SK-N-SH treated with all-trans-retinoic acid at 6 μM for 48 hours (cell line): ENCODE measurements around the gene RAB44.

Source experiments
- ATAC-seq: fragments of 200-7000 bp; cut with Tn5 transposase; 3 replicates; pipeline ENCODE4 v1.9.1; 2020; ENCODE audit warnings: mild to moderate bottlenecking, moderate library complexity
- ARNTL ChIP-seq: fragments of 450-650 bp; formaldehyde crosslinking; IDR thresholded peaks from 2 replicates; pipeline ENCODE4 v1.5.0; 2020; ENCODE audit warnings: low read depth, mild to moderate bottlenecking, moderate library complexity, borderline replicate concordance
- BACH2 ChIP-seq: fragments of 250-450 bp; sonication (Bioruptor Pico); IDR thresholded peaks from 2 replicates; pipeline ENCODE4 v1.9.0; 2021; ENCODE audit warnings: mild to moderate bottlenecking, borderline replicate concordance
- CSDC2 ChIP-seq: fragments of 250-450 bp; sonication (Bioruptor Pico); IDR thresholded peaks from 2 replicates; pipeline ENCODE4 v1.5.0; 2020; ENCODE audit warnings: mild to moderate bottlenecking, moderate library complexity
- ESRRG ChIP-seq: fragments of 250-450 bp; sonication (Bioruptor Pico); IDR thresholded peaks from 2 replicates; pipeline ENCODE4 v1.6.1; 2021; ENCODE audit warnings: mild to moderate bottlenecking
- GLIS3 ChIP-seq: fragments of 250-450 bp; sonication (Bioruptor Pico); IDR thresholded peaks from 2 replicates; pipeline ENCODE4 v1.5.0; 2020; ENCODE audit warnings: mild to moderate bottlenecking, moderate library complexity
- ISL1 ChIP-seq: fragments of 250-450 bp; sonication (Bioruptor Pico); IDR thresholded peaks from 2 replicates; pipeline ENCODE4 v2.1.2; 2022; ENCODE audit warnings: mild to moderate bottlenecking, moderate library complexity
- OSR1 ChIP-seq: fragments of 250-450 bp; sonication (Bioruptor Pico); IDR thresholded peaks from 2 replicates; pipeline ENCODE4 v1.8.0; 2022; ENCODE audit warnings: moderate library complexity, mild to moderate bottlenecking, inconsistent platforms
- RARB ChIP-seq: fragments of 250-450 bp; sonication (Bioruptor Pico); IDR thresholded peaks from 2 replicates; pipeline ENCODE4 v1.8.0; 2021; ENCODE audit warnings: mild to moderate bottlenecking, moderate library complexity
- SNAI2 ChIP-seq: fragments of 250-450 bp; sonication (Bioruptor Pico); IDR thresholded peaks from 2 replicates; pipeline ENCODE4 v1.5.0; 2020; ENCODE audit warnings: mild to moderate bottlenecking, moderate library complexity
- TCF4 ChIP-seq: fragments of 250-450 bp; sonication (Bioruptor Pico); IDR thresholded peaks from 2 replicates; pipeline ENCODE4 v1.8.0; 2021; ENCODE audit warnings: mild to moderate bottlenecking, moderate library complexity, borderline replicate concordance
- TOX ChIP-seq: fragments of 250-450 bp; sonication (Bioruptor Pico); IDR thresholded peaks from 2 replicates; pipeline ENCODE4 v1.8.0; 2021; ENCODE audit warnings: mild to moderate bottlenecking, moderate library complexity, borderline replicate concordance
- ZC3H10 ChIP-seq: fragments of 250-450 bp; sonication (Bioruptor Pico); IDR thresholded peaks from 2 replicates; pipeline ENCODE4 v1.5.1; 2021; ENCODE audit warnings: mild to moderate bottlenecking, moderate library complexity
- ZFP3 ChIP-seq: fragments of 250-450 bp; sonication (Bioruptor Pico); IDR thresholded peaks from 2 replicates; pipeline ENCODE4 v1.5.0; 2020; ENCODE audit warnings: mild to moderate bottlenecking, moderate library complexity
- ZFP30 ChIP-seq: fragments of 450-650 bp; formaldehyde crosslinking; IDR thresholded peaks from 2 replicates; pipeline ENCODE4 v1.5.0; 2022; ENCODE audit warnings: mild to moderate bottlenecking, moderate library complexity
- ZNF565 ChIP-seq: fragments of 450-650 bp; formaldehyde crosslinking; conservative IDR thresholded peaks from 2 replicates; pipeline ENCODE4 v1.5.0; 2020; ENCODE audit warnings: low read depth, mild to moderate bottlenecking, moderate library complexity
- ZNF70 ChIP-seq: fragments of 450-650 bp; formaldehyde crosslinking; IDR thresholded peaks from 2 replicates; pipeline ENCODE4 v1.5.0; 2020; ENCODE audit warnings: mild to moderate bottlenecking, moderate library complexity
- ZNF8 ChIP-seq: fragments of 450-650 bp; formaldehyde crosslinking; IDR thresholded peaks from 2 replicates; pipeline ENCODE4 v1.5.0; 2020; ENCODE audit warnings: mild to moderate bottlenecking, moderate library complexity
- TF ChIP-seq, protein P1 (sequence below): fragments of 250-450 bp; sonication (Bioruptor Pico); IDR thresholded peaks from 2 replicates; pipeline ENCODE4 v1.5.1; 2020; ENCODE audit warnings: low read depth, mild to moderate bottlenecking, moderate library complexity
- TF ChIP-seq, protein P2 (sequence below): fragments of 250-450 bp; sonication (Bioruptor Pico); IDR thresholded peaks from 2 replicates; pipeline ENCODE4 v1.8.0; 2020; ENCODE audit warnings: mild to moderate bottlenecking, moderate library complexity, borderline replicate concordance
- TF ChIP-seq, protein P3 (sequence below): fragments of 250-450 bp; sonication (Bioruptor Pico); IDR thresholded peaks from 2 replicates; pipeline ENCODE4 v1.5.0; 2020; ENCODE audit warnings: mild to moderate bottlenecking, moderate library complexity
- TF ChIP-seq, protein P4 (sequence below): fragments of 250-450 bp; sonication (Bioruptor Pico); IDR thresholded peaks from 2 replicates; pipeline ENCODE4 v1.8.0; 2021; ENCODE audit warnings: low read depth, mild to moderate bottlenecking, moderate library complexity, borderline replicate concordance
- TF ChIP-seq, protein P5 (sequence below): fragments of 250-450 bp; sonication (Bioruptor Pico); IDR thresholded peaks from 2 replicates; pipeline ENCODE4 v1.5.1; 2021; ENCODE audit warnings: mild to moderate bottlenecking, moderate library complexity

The RAB44 gene

DNA sequence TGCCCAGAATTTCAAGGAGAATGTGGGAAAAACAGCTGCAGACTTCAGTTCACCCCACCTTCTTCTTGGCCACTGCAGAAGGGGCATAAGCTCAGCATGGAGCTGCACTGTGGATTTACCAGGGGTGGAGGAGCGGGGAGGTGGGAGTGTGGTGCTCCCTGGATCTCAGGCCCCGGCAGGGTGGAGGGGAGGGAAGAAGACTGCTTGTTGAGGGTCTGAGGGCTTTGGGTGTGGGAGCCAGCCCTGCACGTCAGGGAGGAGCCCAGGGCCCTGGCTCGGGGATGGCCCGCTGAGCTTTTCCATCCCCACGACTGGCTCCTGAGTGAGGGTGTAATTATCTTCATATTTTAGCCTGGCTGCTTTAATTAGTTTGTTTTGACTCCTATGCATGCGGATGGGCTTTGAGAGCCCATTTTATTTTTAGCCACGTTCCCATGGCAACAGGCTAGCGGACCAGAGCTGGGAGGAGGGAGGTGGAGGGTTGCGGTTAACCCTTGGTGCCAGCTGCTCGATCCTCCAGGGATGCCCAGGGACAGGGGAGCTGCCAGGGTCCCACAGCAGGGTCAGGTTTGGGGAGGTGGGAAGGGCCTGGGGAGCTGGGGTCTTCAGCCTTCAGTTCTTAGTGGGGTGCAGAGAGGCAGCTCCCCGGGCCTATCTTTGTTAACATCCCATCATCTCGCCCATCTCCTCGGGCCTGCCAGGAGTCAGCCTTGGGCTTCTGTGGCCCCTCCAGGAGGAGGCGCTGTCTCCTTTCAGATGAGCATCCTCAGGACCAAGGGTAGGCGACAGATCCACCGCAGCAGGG is 68.2 kb downstream of the RAB44 start:
- TF ChIP-seq ZFP3 (CRISPR knock-in tag) (peak; percentile 81; the same call in 1 of the 2 replicates), ARNTL (CRISPR knock-in tag) (no peak), TOX (no peak)
- ATAC-seq, result peak; percentile 96

DNA sequence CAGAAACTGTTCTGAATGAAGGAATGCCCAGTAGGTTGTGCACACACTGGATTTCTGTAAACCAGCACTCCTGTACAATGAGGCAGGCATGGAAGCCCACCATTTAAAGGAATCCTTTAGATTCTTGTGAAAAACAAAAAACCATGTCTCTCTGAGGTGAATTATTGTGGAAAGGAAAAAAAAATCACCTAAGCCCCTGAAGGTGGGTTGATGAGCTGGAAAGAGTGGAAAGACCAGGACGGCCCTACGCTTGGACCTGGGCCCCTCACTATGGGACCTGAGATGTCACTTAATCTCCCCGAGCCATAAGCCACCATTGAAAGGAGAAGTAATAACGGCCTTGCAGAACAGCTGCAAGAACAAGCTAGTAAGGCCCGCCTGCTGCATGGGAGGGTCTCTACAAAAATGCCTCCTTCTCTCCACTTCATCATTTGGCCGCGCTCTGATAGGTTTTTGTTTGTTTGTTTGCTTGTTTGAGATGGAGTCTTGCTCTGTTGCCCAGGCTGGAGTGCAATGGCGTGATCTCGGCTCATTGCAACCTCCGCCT is 68.8 kb downstream of the RAB44 start:
- TF ChIP-seq, protein P1, sequence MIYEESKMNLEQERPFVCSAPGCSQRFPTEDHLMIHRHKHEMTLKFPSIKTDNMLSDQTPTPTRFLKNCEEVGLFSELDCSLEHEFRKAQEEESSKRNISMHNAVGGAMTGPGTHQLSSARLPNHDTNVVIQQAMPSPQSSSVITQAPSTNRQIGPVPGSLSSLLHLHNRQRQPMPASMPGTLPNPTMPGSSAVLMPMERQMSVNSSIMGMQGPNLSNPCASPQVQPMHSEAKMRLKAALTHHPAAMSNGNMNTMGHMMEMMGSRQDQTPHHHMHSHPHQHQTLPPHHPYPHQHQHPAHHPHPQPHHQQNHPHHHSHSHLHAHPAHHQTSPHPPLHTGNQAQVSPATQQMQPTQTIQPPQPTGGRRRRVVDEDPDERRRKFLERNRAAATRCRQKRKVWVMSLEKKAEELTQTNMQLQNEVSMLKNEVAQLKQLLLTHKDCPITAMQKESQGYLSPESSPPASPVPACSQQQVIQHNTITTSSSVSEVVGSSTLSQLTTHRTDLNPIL (CRISPR knock-in tag), result no peak
- no peak for TF ChIP-seq BACH2
- no peak for TF ChIP-seq RARB (CRISPR knock-in tag)
- TF ChIP-seq, protein P2, sequence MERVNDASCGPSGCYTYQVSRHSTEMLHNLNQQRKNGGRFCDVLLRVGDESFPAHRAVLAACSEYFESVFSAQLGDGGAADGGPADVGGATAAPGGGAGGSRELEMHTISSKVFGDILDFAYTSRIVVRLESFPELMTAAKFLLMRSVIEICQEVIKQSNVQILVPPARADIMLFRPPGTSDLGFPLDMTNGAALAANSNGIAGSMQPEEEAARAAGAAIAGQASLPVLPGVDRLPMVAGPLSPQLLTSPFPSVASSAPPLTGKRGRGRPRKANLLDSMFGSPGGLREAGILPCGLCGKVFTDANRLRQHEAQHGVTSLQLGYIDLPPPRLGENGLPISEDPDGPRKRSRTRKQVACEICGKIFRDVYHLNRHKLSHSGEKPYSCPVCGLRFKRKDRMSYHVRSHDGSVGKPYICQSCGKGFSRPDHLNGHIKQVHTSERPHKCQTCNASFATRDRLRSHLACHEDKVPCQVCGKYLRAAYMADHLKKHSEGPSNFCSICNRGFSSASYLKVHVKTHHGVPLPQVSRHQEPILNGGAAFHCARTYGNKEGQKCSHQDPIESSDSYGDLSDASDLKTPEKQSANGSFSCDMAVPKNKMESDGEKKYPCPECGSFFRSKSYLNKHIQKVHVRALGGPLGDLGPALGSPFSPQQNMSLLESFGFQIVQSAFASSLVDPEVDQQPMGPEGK (CRISPR knock-in tag), result no peak
- TF ChIP-seq ZNF565 (CRISPR knock-in tag), result no peak
- TF ChIP-seq ARNTL (CRISPR knock-in tag), result no peak
- no peak for TF ChIP-seq ZFP3 (CRISPR knock-in tag)

DNA sequence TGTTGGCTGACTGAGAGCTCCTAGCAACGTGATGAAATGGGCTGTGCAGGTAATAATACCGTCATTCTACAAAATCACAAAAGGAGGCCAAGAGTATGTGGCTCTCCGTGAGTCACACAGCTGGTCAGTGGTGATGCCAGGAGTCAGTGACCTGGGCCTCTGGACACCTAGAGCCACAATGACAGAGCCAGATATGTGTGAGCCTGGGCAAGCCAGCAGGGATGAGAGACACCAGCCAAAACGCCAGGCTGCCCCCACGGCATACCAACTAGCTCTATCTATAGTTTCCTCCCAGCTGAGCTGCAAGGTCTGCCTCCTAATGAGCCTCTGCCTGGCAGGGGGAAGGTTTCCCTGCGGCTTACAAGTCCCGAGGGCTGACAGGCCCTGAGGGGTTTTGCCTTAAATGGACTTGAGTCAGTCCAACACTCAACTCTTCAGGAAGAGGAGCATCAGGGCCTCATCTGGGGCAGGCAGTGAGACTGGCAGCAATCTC is 71.6 kb downstream of the RAB44 start:
- TF ChIP-seq, protein P3, sequence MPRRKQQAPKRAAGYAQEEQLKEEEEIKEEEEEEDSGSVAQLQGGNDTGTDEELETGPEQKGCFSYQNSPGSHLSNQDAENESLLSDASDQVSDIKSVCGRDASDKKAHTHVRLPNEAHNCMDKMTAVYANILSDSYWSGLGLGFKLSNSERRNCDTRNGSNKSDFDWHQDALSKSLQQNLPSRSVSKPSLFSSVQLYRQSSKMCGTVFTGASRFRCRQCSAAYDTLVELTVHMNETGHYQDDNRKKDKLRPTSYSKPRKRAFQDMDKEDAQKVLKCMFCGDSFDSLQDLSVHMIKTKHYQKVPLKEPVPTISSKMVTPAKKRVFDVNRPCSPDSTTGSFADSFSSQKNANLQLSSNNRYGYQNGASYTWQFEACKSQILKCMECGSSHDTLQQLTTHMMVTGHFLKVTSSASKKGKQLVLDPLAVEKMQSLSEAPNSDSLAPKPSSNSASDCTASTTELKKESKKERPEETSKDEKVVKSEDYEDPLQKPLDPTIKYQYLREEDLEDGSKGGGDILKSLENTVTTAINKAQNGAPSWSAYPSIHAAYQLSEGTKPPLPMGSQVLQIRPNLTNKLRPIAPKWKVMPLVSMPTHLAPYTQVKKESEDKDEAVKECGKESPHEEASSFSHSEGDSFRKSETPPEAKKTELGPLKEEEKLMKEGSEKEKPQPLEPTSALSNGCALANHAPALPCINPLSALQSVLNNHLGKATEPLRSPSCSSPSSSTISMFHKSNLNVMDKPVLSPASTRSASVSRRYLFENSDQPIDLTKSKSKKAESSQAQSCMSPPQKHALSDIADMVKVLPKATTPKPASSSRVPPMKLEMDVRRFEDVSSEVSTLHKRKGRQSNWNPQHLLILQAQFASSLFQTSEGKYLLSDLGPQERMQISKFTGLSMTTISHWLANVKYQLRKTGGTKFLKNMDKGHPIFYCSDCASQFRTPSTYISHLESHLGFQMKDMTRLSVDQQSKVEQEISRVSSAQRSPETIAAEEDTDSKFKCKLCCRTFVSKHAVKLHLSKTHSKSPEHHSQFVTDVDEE (CRISPR knock-in tag), result no peak
- no peak for TF ChIP-seq BACH2
- TF ChIP-seq ZFP30 (CRISPR knock-in tag), result no peak
- TF ChIP-seq ZNF8 (CRISPR knock-in tag), result no peak
- TF ChIP-seq TOX, result no peak
- no peak for TF ChIP-seq CSDC2 (CRISPR knock-in tag)
- TF ChIP-seq ZNF70 (CRISPR knock-in tag), result no peak
- TF ChIP-seq, protein P4, sequence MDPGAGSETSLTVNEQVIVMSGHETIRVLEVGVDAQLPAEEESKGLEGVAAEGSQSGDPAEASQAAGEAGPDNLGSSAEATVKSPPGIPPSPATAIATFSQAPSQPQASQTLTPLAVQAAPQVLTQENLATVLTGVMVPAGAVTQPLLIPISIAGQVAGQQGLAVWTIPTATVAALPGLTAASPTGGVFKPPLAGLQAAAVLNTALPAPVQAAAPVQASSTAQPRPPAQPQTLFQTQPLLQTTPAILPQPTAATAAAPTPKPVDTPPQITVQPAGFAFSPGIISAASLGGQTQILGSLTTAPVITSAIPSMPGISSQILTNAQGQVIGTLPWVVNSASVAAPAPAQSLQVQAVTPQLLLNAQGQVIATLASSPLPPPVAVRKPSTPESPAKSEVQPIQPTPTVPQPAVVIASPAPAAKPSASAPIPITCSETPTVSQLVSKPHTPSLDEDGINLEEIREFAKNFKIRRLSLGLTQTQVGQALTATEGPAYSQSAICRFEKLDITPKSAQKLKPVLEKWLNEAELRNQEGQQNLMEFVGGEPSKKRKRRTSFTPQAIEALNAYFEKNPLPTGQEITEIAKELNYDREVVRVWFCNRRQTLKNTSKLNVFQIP (CRISPR knock-in tag), result no peak
- no peak for TF ChIP-seq OSR1 (CRISPR knock-in tag)
- TF ChIP-seq ZC3H10 (CRISPR knock-in tag), result no peak
- TF ChIP-seq ESRRG (CRISPR knock-in tag), result no peak
- no peak for TF ChIP-seq ZNF565 (CRISPR knock-in tag)
- TF ChIP-seq, protein P1 (CRISPR knock-in tag), result no peak
- TF ChIP-seq ZFP3 (CRISPR knock-in tag), result no peak
- TF ChIP-seq, protein P2 (CRISPR knock-in tag), result no peak
- TF ChIP-seq ISL1 (CRISPR knock-in tag), result no peak
- no peak for TF ChIP-seq GLIS3 (CRISPR knock-in tag)
- no peak for TF ChIP-seq TCF4
- TF ChIP-seq, protein P5, sequence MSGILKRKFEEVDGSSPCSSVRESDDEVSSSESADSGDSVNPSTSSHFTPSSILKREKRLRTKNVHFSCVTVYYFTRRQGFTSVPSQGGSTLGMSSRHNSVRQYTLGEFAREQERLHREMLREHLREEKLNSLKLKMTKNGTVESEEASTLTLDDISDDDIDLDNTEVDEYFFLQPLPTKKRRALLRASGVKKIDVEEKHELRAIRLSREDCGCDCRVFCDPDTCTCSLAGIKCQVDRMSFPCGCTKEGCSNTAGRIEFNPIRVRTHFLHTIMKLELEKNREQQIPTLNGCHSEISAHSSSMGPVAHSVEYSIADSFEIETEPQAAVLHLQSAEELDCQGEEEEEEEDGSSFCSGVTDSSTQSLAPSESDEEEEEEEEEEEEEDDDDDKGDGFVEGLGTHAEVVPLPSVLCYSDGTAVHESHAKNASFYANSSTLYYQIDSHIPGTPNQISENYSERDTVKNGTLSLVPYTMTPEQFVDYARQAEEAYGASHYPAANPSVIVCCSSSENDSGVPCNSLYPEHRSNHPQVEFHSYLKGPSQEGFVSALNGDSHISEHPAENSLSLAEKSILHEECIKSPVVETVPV (CRISPR knock-in tag), result no peak
- TF ChIP-seq SNAI2 (CRISPR knock-in tag), result no peak
- ATAC-seq, result no peak; the same call in 2 of the 3 replicates

More for the DNA sequence above, 68.8 kb downstream of the RAB44 start:
- no peak for ATAC-seq
